Activated CD8-positive, alpha-beta T cell treated with anti-CD3 and anti-CD28 coated beads, Interleukin-2, amount 10 ng/mL, durations not matched to agents 7 days and 5 days (primary cell): ENCODE measurements around the gene NCKAP5L. TPM values are rescaled to one million over a fixed set of nuclear protein-coding genes. Genes with fewer than 3 reads are reported as not detected.

Experiments used
- ATAC-seq: fragments of 150-1000 bp; cut with Tn5 transposase; one replicate; pipeline ENCODE4 v1.10.0; 2021; ENCODE audit warnings: moderate library complexity
- CTCF ChIA-PET: fragments of 350-600 bp; sonication (Branson Sonifier 250); formaldehyde crosslinking; loops from one replicate; lab custom pipeline; 2021; ENCODE audit warnings: antibody characterized with exemption; lab: Charles Lee
- POLR2A ChIA-PET: fragments of 350-600 bp; sonication (Branson Sonifier 250); formaldehyde crosslinking; loops from one replicate; lab custom pipeline; 2021; ENCODE audit warnings: antibody characterized with exemption; lab: Charles Lee
- DNase-seq: peaks from one replicate; pipeline ENCODE4 v3.0.0-alpha.2; 2020
- H3K27ac Mint-ChIP-seq: one replicate; pipeline ENCODE4 v1.8.0; 2021; ENCODE audit warnings: mild to moderate bottlenecking, mixed read lengths
- H3K27me3 Mint-ChIP-seq: one replicate; pipeline ENCODE4 v1.8.0; 2021; ENCODE audit warnings: low read depth, mixed read lengths
- H3K36me3 Mint-ChIP-seq: one replicate; pipeline ENCODE4 v1.8.0; 2021; ENCODE audit warnings: low read depth, mixed read lengths
- H3K4me1 Mint-ChIP-seq: one replicate; pipeline ENCODE4 v1.8.0; 2021; ENCODE audit warnings: low read depth, mixed read lengths
- H3K4me3 Mint-ChIP-seq: one replicate; pipeline ENCODE4 v1.8.0; 2021; ENCODE audit warnings: mild to moderate bottlenecking, mixed read lengths
- H3K9me3 Mint-ChIP-seq: one replicate; pipeline ENCODE4 v1.8.0; 2022; ENCODE audit warnings: mixed read lengths; ENCODE audit not compliant: insufficient read depth
- total RNA-seq, 2 experiments: library from RNA; stranded (reverse); gene quantifications; one replicate each; pipeline ENCODE4 v1.2.3, GENCODE V29; 2021

NCKAP5L gene
- total RNA-seq, 2 experiments from 2014 or later = 7.2 to 7.7 TPM

DNA sequence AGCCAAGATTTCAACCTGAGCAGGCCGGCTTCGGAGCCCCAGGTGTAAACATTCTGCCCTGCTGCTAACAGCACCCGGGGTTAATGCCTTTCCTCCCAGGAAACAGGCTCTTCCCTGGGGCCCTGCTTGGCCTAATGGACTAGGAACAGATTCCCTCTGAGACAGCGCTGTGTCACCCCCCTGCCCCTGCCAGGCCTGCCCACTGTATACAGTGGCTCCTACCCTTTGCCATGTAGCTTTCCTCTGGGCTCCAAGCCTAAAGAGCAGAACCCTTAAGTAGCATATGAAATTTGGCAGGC lies 43.0 kb upstream of the NCKAP5L start:
- Mint-ChIP-seq H3K9me3 (no peaks in the 10 kb centered on the region), H3K4me1 (no peaks in the 10 kb centered on the region), H3K27ac (no peak overlapping the region), H3K27me3 (peaks cover 4% of the 10 kb centered on the region), H3K4me3 (no peak overlapping the region), H3K36me3 (no peaks in the 10 kb centered on the region)
- ChIA-PET CTCF (interaction anchor here (1.4 to 2.2 kb wide), 2 partner anchors 75 to 96 kb away, joined by 5 to 6 read pairs; no protein-coding TSS in a partner anchor), POLR2A (no interaction called here)
- DNase-seq = no peak
- no peak for ATAC-seq

DNA sequence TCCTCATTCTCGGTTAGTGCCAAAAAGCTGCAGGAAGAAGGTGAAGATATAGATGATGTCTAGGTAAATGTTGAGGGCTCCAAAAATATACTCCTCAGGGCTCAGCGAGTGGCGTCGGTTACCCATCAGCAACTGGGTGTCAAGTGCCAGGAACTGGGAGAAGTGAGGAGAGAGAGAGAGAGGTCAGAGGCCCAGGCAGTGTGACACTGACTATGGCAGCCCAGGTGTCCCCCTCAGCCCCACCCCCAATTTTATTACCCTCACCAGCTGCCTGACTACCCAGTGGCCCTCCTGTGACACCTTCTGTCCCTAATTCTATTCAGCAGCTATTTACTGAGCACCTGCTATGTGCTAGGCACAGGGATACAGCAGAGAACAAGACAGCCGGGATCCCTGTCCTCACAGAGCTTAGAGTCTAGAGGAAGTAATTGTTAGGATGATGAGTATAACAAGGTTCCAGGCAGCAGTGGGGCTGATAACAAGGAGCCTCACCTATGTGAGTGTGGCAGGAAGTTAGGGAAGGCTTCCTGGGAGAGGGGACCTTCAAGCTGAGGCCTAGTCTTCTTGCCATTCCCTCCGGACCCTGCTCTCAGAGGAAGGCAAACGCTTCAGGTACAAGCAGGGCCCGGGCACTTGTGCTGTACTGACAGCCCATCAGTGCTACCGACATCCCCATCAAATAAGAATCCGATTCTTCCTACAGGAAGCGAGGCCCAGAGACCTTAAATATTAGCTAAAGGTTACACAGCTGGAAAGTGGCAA lies 42.5 kb upstream of the NCKAP5L start:
- Mint-ChIP-seq H3K27ac (no peak overlapping the region), H3K4me1 (no peaks in the 10 kb centered on the region), H3K9me3 (no peaks in the 10 kb centered on the region), H3K27me3 (peaks cover 4% of the 10 kb centered on the region), H3K36me3 (no peaks in the 10 kb centered on the region), H3K4me3 (no peak overlapping the region)
- ChIA-PET POLR2A (no interaction called here), CTCF (interaction anchor here (2.2 kb wide), 1 partner anchor 76 kb away, joined by 5 read pairs; no protein-coding TSS in a partner anchor)
- no peak for ATAC-seq
- DNase-seq = no peak

DNA sequence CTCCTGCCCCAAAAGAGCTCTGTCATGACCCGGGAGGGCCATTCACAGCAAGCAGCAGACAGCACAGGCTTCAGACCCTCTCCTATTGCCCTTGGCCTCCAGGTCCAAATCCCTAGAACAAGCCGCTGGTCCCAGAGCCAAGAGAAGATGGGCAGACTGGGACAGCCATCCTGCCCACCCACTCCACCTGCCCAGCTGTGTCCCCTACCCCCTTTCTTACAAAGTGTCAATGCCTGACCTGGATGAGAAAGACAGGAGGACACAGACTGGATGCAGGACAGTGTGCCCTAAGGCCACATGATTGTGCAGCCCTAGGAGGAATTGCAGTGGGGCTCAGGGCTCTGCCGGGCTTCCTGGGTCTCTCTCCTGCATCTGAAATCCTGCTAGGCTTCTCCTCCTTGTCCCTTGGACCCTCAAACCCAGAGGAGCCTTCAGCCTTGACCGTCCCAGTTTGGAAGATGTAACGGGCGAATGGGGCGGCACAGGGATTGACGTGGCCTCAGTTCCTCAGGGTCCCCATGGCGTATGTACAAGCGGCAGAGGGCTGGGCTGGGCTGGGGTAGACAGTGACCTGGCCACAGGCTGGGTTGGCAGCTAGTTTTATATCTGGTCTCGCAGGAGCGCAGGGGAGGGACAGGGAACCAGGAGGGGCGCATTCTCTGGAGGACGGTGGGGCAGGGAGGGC lies 41.7 kb upstream of the NCKAP5L start:
- peaks cover 4% of the 10 kb centered on the region for H3K27me3 Mint-ChIP-seq
- DNase-seq (no peak), ATAC-seq (no peak)
- ChIA-PET POLR2A (no interaction called here), CTCF (interaction anchor here (0.6 to 6.5 kb wide), 5 partner anchors 16 to 376 kb away, joined by 3 to 63 read pairs (median 3); partner anchors contain the start of gene TMBIM6)
- H3K36me3 Mint-ChIP-seq = no peaks in the 10 kb centered on the region
- H3K4me3 Mint-ChIP-seq = no peak overlapping the region
- H3K27ac Mint-ChIP-seq = no peak overlapping the region
- H3K9me3 Mint-ChIP-seq = no peaks in the 10 kb centered on the region
- H3K4me1 Mint-ChIP-seq = no peaks in the 10 kb centered on the region

DNA sequence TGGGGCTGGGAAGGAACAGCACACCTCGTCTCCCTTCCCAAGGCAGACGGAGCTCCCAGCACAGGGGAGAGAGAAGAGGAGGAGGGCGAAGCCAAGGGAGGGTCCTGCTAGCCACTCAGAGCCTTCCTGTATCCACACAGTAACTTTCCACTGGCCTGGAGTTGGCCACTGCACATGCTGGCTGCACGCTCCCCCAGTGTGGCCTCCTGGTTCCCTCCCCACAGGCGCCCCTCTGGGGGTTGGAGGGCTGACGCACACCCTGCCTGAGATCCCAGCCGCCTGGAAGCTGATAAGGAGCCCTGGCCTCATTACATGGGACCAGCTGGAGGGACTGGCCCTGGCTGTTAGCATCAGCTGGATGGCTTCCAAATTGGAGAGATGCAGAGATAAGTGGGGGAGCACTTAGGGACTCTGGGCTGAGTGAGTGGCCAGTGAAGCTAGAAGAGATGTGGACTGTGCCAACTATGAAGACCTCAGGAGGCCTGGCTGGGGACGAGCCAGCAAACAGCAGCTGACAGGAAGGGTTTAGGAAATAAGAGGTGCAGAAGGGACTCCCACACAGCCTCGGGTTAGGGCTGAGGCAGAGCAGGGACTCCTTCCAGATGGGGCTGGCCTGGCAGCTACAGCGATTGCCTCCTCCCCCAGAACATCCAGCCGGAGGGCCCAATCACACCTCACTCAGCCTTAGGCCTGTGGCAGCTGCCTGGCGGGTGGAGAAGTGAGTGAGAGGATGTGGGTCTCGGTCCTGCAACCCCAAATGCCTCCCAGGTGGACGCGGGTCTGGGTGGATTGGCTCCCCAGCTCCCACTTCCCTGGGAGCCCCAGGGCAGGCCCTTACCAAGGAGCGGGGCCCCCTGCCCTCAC lies 41.0 kb upstream of the NCKAP5L start:
- Mint-ChIP-seq H3K36me3 (no peaks in the 10 kb centered on the region), H3K27me3 (peaks cover 8% of the 10 kb centered on the region), H3K4me1 (no peaks in the 10 kb centered on the region), H3K27ac (no peak overlapping the region), H3K4me3 (no peak overlapping the region), H3K9me3 (no peaks in the 10 kb centered on the region)
- ChIA-PET CTCF (interaction anchor here (0.6 to 6.5 kb wide), 6 partner anchors 16 to 375 kb away, joined by 3 to 63 read pairs (median 3); partner anchors contain the start of gene TMBIM6), POLR2A (no interaction called here)
- DNase-seq (no peak), ATAC-seq (no peak)

DNA sequence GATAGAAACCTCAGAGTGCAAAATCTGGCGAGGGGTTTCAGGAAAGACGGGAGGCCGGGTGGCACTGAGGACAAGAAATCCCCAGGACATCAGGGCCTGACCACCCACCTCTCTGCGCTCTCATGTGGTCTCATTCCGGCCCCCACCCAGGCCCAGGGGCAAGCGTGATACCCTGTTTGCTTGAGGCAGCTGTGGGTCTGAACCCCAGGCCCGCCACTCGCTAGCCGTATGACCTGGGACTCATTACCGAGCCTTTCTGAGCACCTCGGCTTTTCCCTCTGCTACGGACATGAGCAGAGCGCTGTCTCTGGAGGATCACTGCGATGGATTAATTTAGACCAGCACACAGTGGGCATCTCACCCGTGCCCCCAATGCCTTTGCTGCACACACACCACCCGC lies 40.2 kb upstream of the NCKAP5L start:
- POLR2A ChIA-PET = no interaction called here
- ATAC-seq (no peak), DNase-seq (no peak)
- CTCF ChIA-PET = interaction anchor here (1.2 to 6.5 kb wide), 9 partner anchors 13 to 187 kb away, joined by 3 to 63 read pairs (median 5); no protein-coding TSS in a partner anchor
- no peak overlapping the region for H3K4me3 Mint-ChIP-seq
- H3K36me3 Mint-ChIP-seq = no peaks in the 10 kb centered on the region
- H3K9me3 Mint-ChIP-seq = no peaks in the 10 kb centered on the region
- H3K4me1 Mint-ChIP-seq = no peaks in the 10 kb centered on the region
- H3K27ac Mint-ChIP-seq = no peak overlapping the region
- H3K27me3 Mint-ChIP-seq = peaks cover 7% of the 10 kb centered on the region

DNA sequence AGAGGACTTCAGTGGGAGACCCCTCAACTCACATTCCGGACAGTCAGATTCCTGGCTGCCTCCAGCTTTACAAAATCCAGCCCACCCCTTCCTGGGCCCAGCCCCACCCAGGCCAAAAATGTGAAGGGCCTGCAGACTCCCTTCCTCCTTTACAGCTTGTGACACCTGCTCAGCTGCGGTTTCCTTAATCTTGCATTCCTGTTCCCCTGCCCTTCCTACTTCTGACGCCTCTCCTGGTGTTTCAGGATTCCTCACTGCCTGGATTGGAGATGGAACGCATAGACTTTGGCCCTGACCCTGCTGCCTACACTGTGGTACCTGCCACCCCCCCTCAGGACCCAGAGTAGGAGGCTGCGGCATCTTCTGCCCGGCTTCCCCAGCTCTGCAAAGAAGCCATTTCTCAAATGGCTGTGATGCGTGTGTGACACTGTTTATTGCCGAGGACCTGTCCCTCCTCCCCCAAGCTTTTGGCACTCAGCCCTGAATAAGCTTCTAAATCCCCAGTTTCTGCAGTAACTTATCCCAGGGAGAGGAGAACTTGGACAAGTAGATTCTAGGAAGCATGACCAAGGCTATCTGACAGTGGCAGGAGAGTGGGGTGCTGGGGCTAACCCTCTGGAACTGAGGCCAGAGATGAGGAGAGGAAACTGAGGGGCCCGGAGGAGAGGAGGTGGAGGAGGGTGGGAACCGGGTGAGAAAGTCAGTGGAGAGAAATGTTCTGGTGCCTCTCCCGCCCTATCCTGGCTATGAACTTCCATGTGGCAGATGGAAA lies 39.5 kb upstream of the NCKAP5L start:
- ChIA-PET CTCF (interaction anchor here (0.9 to 6.5 kb wide), 15 partner anchors 12 to 188 kb away, joined by 3 to 63 read pairs (median 5); no protein-coding TSS in a partner anchor), POLR2A (no interaction called here)
- H3K4me3 Mint-ChIP-seq = no peak overlapping the region
- no peak overlapping the region for H3K27ac Mint-ChIP-seq
- no peaks in the 10 kb centered on the region for H3K9me3 Mint-ChIP-seq
- no peak for DNase-seq
- no peaks in the 10 kb centered on the region for H3K4me1 Mint-ChIP-seq
- H3K36me3 Mint-ChIP-seq = no peaks in the 10 kb centered on the region
- peaks cover 7% of the 10 kb centered on the region for H3K27me3 Mint-ChIP-seq
- ATAC-seq = no peak

DNA sequence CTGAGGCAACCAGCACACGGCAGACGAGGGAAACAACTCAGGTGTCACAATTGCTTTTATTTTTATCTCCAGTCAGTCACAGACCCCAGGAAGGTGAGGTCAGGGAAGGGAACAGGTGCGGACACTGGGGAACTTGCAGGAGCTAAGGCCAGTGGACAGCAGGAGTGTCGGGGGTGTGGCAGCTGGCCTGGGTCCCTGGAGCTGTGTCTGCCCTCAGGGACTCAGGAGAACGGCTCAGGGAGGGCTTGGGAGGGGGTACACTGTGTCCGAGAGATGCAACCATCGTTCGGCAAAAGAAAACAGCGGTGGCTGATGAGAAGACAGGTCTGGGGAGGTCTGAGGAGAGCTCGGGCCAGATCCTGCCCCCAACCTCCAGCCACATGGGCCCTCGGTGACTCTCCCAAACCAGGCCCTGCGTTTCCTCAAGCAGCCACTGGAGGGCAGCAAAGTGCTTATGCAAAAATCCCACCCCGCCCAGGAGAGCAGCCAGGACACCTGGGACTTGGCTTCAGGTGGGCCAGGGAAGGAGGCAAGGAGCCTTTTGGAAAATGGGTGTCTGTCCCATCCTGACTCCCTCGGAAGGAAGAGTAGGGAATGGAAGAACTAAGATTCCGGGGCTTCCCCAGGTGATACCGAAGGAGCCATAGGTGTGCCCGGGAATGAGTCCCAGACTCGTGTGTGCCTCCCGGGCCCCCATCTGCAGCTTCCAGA lies 38.8 kb upstream of the NCKAP5L start:
- POLR2A ChIA-PET = no interaction called here
- H3K36me3 Mint-ChIP-seq = no peaks in the 10 kb centered on the region
- no peaks in the 10 kb centered on the region for H3K9me3 Mint-ChIP-seq
- no peak overlapping the region for H3K4me3 Mint-ChIP-seq
- H3K4me1 Mint-ChIP-seq = no peaks in the 10 kb centered on the region
- H3K27ac Mint-ChIP-seq = no peak overlapping the region
- peaks cover 7% of the 10 kb centered on the region for H3K27me3 Mint-ChIP-seq
- CTCF ChIA-PET = interaction anchor here (0.7 to 6.5 kb wide), 24 partner anchors 11 to 189 kb away, joined by 3 to 63 read pairs (median 4); no protein-coding TSS in a partner anchor
- ATAC-seq (peak; percentile 78), DNase-seq (peak; percentile 80)

DNA sequence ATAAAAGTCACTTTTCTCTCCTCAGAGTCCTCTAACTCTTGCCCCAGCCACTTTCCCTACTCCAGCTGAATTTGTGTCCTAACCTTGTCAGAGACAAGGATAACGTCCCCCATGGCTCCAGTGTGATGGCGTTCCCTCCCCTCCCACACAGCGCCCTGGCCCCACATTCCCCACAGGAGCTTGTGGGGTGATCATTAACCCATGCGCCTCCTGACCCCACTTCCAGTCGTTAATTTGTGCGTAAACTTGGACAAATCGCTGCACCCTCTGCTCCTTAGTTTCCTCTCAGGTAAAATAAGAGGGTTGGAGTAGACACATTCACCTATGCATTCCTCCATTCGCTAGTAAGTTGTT lies 37.5 kb upstream of the NCKAP5L start:
- POLR2A ChIA-PET = no interaction called here
- Mint-ChIP-seq H3K27me3 (peaks cover 7% of the 10 kb centered on the region), H3K36me3 (no peaks in the 10 kb centered on the region), H3K4me1 (no peaks in the 10 kb centered on the region), H3K9me3 (no peaks in the 10 kb centered on the region), H3K27ac (no peak overlapping the region), H3K4me3 (no peak overlapping the region)
- CTCF ChIA-PET = interaction anchor here (0.8 to 6.5 kb wide), 11 partner anchors 10 to 190 kb away, joined by 3 to 63 read pairs (median 6); partner anchors contain the start of gene TMBIM6
- no peak for DNase-seq
- no peak for ATAC-seq

DNA sequence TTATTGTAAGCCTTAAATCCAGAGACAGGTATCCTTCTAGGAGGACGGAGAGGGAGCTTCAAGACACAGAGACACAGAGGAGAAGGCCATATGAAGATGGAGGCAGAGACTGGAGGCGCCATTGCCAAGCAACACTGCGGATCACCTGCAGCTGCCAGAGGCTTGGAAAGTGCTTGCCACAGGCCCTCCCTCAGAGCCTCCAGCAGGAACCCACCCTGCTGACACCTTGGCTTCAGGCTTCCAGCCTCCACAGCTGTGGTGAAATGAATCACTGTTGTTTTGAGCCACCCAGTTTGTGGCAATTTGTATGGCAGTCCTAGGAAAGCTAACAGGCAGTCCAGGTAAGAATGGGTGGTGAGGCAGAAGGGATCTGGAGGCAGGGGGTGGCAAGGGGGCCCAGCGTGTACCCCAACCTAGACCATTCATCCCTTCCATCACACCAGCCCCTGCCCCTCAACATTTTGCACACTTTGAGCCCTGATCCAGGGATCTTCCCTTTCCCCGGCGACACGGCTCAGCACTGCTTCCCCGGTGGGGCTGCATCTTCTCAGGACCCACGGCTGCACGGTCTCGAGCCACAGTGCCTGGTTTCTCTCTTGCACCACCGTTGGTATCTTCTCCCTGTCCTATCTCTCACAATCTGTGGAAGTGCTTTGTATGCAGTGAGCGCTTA lies 37.0 kb upstream of the NCKAP5L start:
- no peak for ATAC-seq
- H3K4me1 Mint-ChIP-seq = no peaks in the 10 kb centered on the region
- CTCF ChIA-PET = interaction anchor here (0.8 to 6.5 kb wide), 8 partner anchors 9 to 191 kb away, joined by 3 to 63 read pairs (median 13); partner anchors contain the start of gene TMBIM6

DNA sequence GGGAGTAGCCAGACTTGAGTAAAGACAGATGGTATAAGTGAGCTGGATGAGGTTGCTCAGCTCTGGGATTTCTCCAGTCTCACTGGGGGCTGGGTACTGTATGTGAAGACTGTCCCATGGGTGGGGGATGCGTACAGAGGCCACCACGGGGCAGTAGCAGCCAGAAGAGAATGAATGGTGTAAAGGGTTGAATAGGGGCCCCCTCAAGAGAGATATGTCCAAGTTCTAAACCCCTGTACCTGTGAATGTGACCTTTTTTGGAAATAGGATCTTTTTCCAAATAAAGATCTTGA lies 36.5 kb upstream of the NCKAP5L start:
- no peaks in the 10 kb centered on the region for H3K36me3 Mint-ChIP-seq
- POLR2A ChIA-PET = interaction anchor here (1.2 kb wide), 1 partner anchor 29 kb away, joined by 3 read pairs; no protein-coding TSS in a partner anchor
- ATAC-seq (no peak), DNase-seq (no peak)
- no peak overlapping the region for H3K27ac Mint-ChIP-seq
- peaks cover 7% of the 10 kb centered on the region for H3K27me3 Mint-ChIP-seq
- no peaks in the 10 kb centered on the region for H3K9me3 Mint-ChIP-seq
- H3K4me1 Mint-ChIP-seq = no peaks in the 10 kb centered on the region
- no peak overlapping the region for H3K4me3 Mint-ChIP-seq
- CTCF ChIA-PET = interaction anchor here (0.8 to 6.5 kb wide), 6 partner anchors 14 to 123 kb away, joined by 3 to 63 read pairs (median 13); partner anchors contain the start of gene TMBIM6

More for the DNA sequence above, 37.0 kb upstream of the NCKAP5L start:
- Mint-ChIP-seq H3K9me3 (no peaks in the 10 kb centered on the region), H3K27ac (no peak overlapping the region), H3K36me3 (no peaks in the 10 kb centered on the region), H3K4me3 (no peak overlapping the region), H3K27me3 (peaks cover 7% of the 10 kb centered on the region)
- DNase-seq = no peak
- POLR2A ChIA-PET = interaction anchor here (1.2 kb wide), 1 partner anchor 28 kb away, joined by 3 read pairs; no protein-coding TSS in a partner anchor
